Neural cell (in vitro differentiated cells): ENCODE data around the gene FBXL20. TPM values are rescaled to one million over a fixed set of nuclear protein-coding genes. Genes with fewer than 3 reads are reported as not detected.

ENCODE experiments used
- H2AFZ ChIP-seq: fragments of 200-600, 300-800 bp; sonication (generic), shearing (Covaris generic); 2 replicates; pipeline ENCODE4 v1.6.0; 2014; ENCODE audit warnings: low read depth, mild to moderate bottlenecking, antibody characterized with exemption, low read length, moderate library complexity
- H3F3A ChIP-seq: fragments of 200-600 bp; shearing (Covaris generic); 2 replicates; pipeline ENCODE4 v1.6.1; 2016; ENCODE audit warnings: mild to moderate bottlenecking, moderate library complexity, mixed read lengths, antibody characterized with exemption, low read length; ENCODE audit not compliant: insufficient read depth, poor library complexity, severe bottlenecking
- H3K27ac ChIP-seq: fragments of 200-600, 300-800 bp; sonication (generic), shearing (Covaris generic); 2 replicates; pipeline ENCODE4 v1.5.1; 2014; ENCODE audit warnings: mild to moderate bottlenecking, low read length, moderate library complexity
- H3K27me3 ChIP-seq: fragments of 300-800, 200-600 bp; sonication (generic), shearing (Covaris generic); 2 replicates; pipeline ENCODE4 v1.6.0; 2014; ENCODE audit warnings: mild to moderate bottlenecking, low read depth, low read length, moderate library complexity; ENCODE audit not compliant: insufficient read depth
- H3K36me3 ChIP-seq: fragments of 300-800, 200-600 bp; sonication (generic), shearing (Covaris generic); 2 replicates; pipeline ENCODE4 v1.5.1; 2014; ENCODE audit warnings: mild to moderate bottlenecking, antibody characterized with exemption, low read length, moderate library complexity; ENCODE audit not compliant: insufficient read depth
- H3K4me2 ChIP-seq: fragments of 300-800, 200-600 bp; sonication (generic), shearing (Covaris generic); 2 replicates; pipeline ENCODE4 v1.6.0; 2014; ENCODE audit warnings: mild to moderate bottlenecking, low read length
- H3K4me3 ChIP-seq: fragments of 300-800, 200-600 bp; sonication (generic), shearing (Covaris generic); 2 replicates; pipeline ENCODE4 v1.5.1; 2014; ENCODE audit warnings: mild to moderate bottlenecking, low read length, moderate library complexity
- H3K79me2 ChIP-seq: fragments of 200-600 bp; shearing (Covaris generic); replicated peaks from 2 replicates; pipeline ENCODE4 v1.6.0; 2014; ENCODE audit warnings: mild to moderate bottlenecking, low read length, moderate library complexity; ENCODE audit not compliant: insufficient read depth
- H3K9ac ChIP-seq: fragments of 300-800, 200-600 bp; sonication (generic), shearing (Covaris generic); 2 replicates; pipeline ENCODE4 v1.6.1; 2016; ENCODE audit warnings: mild to moderate bottlenecking, low read length, mixed read lengths
- H3K9me2 ChIP-seq: fragments of 200-600 bp; shearing (Covaris generic); 2 replicates; pipeline ENCODE4 v1.6.1; 2016; ENCODE audit warnings: mild to moderate bottlenecking, low read length, mixed read lengths; ENCODE audit not compliant: insufficient read depth
- H3K9me3 ChIP-seq: fragments of 200-600, 300-800 bp; sonication (generic), shearing (Covaris generic); 2 replicates; pipeline ENCODE4 v1.6.1; 2016; ENCODE audit warnings: mild to moderate bottlenecking, mixed run types, low read length, moderate library complexity, mixed read lengths
- H4K20me1 ChIP-seq: fragments of 200-600 bp; shearing (Covaris generic); 2 replicates; pipeline ENCODE4 v1.6.1; 2016; ENCODE audit warnings: mild to moderate bottlenecking, mixed run types; ENCODE audit not compliant: insufficient read depth
- EP300 ChIP-seq: fragments of 450-650 bp; conservative IDR thresholded peaks from 2 replicates; pipeline ENCODE4 v1.6.1; 2014; ENCODE audit warnings: antibody characterized with exemption, mild to moderate bottlenecking, moderate library complexity; ENCODE audit not compliant: poor library complexity, severe bottlenecking
- EZH2 ChIP-seq: fragments of 200-600, 300-800 bp; shearing (Covaris generic), sonication (generic); IDR thresholded peaks from 2 replicates; pipeline ENCODE4 v1.6.1; 2014; ENCODE audit warnings: antibody characterized with exemption, low read length, borderline replicate concordance, mild to moderate bottlenecking; ENCODE audit not compliant: insufficient read depth, poor library complexity, severe bottlenecking
- MXI1 ChIP-seq: fragments of 450-650 bp; conservative IDR thresholded peaks from 2 replicates; pipeline ENCODE4 v1.6.1; 2014; ENCODE audit warnings: antibody characterized with exemption, mild to moderate bottlenecking; ENCODE audit not compliant: poor library complexity, severe bottlenecking
- POLR2AphosphoS5 ChIP-seq: IDR thresholded peaks from 2 replicates; pipeline ENCODE4 v1.6.1; 2012
- RAD21 ChIP-seq: fragments of 450-650 bp; conservative IDR thresholded peaks from 2 replicates; pipeline ENCODE4 v1.6.1; 2014; ENCODE audit warnings: antibody characterized with exemption, mild to moderate bottlenecking, moderate library complexity
- SMC3 ChIP-seq: fragments of 450-650 bp; conservative IDR thresholded peaks from 2 replicates; pipeline ENCODE4 v1.6.1; 2014; ENCODE audit warnings: antibody characterized with exemption, mild to moderate bottlenecking, moderate library complexity; ENCODE audit not compliant: poor library complexity
- TAF1 ChIP-seq: IDR thresholded peaks from 2 replicates; pipeline ENCODE4 v1.6.1; 2012; ENCODE audit warnings: low read depth
- polyA plus RNA-seq: library from polyadenylated mRNA; depleted of rRNA; stranded (reverse); fragments of >200 nt; gene quantifications from 2 replicates; pipeline ENCODE4 v1.2.3, GENCODE V29; 2014
- TF ChIP-seq, protein P1 (sequence below): fragments of 450-650 bp; IDR thresholded peaks from 2 replicates; pipeline ENCODE4 v1.5.1; 2014; ENCODE audit warnings: antibody characterized with exemption, mild to moderate bottlenecking, moderate library complexity; ENCODE audit not compliant: poor library complexity, severe bottlenecking
- TF ChIP-seq, protein P2 (sequence below): IDR thresholded peaks from 2 replicates; pipeline ENCODE4 v1.6.1; 2012; ENCODE audit warnings: borderline replicate concordance

The FBXL20 gene
- polyA plus RNA-seq, 1 donor from 2014 or later: 12.0 TPM

DNA sequence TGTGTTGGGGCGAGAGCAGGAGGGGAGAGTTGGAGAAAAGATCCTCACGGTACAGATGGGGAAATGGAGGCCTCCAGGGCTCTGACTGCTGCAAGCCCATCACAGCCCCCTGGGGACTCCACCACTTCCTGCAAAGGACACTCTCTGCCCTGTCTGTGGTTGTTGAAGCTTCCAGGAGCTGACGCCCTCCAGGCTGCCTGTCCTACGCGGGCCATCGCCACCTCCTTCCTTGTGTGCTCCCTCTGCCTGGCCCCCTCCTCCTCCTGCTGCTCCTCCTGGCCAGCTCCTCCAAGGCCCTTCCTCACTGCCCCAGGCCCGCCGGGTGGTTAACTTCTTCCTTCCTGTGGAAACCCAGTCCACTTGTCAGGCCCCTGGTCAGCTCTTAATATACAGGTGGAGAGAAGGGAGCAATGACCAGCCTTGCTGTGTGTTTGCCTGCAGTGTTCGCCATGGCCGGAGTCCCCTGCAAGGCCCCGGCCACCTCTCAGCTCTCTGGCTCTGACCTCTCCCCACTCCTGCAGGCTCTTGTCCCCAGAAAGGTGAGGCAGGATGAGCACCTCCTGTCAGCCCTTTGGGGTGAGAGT is 157.3 kb downstream of the FBXL20 start:
- no peak for TF ChIP-seq EP300
- TF ChIP-seq RAD21: no peak
- TF ChIP-seq POLR2AphosphoS5: no peak
- TF ChIP-seq EZH2: no peak
- no peak for TF ChIP-seq MXI1
- TF ChIP-seq, protein P1, sequence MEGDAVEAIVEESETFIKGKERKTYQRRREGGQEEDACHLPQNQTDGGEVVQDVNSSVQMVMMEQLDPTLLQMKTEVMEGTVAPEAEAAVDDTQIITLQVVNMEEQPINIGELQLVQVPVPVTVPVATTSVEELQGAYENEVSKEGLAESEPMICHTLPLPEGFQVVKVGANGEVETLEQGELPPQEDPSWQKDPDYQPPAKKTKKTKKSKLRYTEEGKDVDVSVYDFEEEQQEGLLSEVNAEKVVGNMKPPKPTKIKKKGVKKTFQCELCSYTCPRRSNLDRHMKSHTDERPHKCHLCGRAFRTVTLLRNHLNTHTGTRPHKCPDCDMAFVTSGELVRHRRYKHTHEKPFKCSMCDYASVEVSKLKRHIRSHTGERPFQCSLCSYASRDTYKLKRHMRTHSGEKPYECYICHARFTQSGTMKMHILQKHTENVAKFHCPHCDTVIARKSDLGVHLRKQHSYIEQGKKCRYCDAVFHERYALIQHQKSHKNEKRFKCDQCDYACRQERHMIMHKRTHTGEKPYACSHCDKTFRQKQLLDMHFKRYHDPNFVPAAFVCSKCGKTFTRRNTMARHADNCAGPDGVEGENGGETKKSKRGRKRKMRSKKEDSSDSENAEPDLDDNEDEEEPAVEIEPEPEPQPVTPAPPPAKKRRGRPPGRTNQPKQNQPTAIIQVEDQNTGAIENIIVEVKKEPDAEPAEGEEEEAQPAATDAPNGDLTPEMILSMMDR: no peak
- TF ChIP-seq TAF1: no peak
- TF ChIP-seq, protein P2, sequence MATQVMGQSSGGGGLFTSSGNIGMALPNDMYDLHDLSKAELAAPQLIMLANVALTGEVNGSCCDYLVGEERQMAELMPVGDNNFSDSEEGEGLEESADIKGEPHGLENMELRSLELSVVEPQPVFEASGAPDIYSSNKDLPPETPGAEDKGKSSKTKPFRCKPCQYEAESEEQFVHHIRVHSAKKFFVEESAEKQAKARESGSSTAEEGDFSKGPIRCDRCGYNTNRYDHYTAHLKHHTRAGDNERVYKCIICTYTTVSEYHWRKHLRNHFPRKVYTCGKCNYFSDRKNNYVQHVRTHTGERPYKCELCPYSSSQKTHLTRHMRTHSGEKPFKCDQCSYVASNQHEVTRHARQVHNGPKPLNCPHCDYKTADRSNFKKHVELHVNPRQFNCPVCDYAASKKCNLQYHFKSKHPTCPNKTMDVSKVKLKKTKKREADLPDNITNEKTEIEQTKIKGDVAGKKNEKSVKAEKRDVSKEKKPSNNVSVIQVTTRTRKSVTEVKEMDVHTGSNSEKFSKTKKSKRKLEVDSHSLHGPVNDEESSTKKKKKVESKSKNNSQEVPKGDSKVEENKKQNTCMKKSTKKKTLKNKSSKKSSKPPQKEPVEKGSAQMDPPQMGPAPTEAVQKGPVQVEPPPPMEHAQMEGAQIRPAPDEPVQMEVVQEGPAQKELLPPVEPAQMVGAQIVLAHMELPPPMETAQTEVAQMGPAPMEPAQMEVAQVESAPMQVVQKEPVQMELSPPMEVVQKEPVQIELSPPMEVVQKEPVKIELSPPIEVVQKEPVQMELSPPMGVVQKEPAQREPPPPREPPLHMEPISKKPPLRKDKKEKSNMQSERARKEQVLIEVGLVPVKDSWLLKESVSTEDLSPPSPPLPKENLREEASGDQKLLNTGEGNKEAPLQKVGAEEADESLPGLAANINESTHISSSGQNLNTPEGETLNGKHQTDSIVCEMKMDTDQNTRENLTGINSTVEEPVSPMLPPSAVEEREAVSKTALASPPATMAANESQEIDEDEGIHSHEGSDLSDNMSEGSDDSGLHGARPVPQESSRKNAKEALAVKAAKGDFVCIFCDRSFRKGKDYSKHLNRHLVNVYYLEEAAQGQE: no peak
- no peak for TF ChIP-seq SMC3
- H3K4me3 ChIP-seq: no peak overlapping the region
- no peak overlapping the region for H3K27ac ChIP-seq
- no peaks in the 10 kb centered on the region for H3K79me2 ChIP-seq
- no peaks in the 10 kb centered on the region for H3F3A ChIP-seq
- no peak overlapping the region for H3K4me2 ChIP-seq
- H4K20me1 ChIP-seq: no peaks in the 10 kb centered on the region
- no peaks in the 10 kb centered on the region for H3K36me3 ChIP-seq
- no peaks in the 10 kb centered on the region for H3K9me3 ChIP-seq
- H3K27me3 ChIP-seq: no peaks in the 10 kb centered on the region
- H3K9me2 ChIP-seq: no peaks in the 10 kb centered on the region
- no peak overlapping the region for H2AFZ ChIP-seq
- no peak overlapping the region for H3K9ac ChIP-seq

DNA sequence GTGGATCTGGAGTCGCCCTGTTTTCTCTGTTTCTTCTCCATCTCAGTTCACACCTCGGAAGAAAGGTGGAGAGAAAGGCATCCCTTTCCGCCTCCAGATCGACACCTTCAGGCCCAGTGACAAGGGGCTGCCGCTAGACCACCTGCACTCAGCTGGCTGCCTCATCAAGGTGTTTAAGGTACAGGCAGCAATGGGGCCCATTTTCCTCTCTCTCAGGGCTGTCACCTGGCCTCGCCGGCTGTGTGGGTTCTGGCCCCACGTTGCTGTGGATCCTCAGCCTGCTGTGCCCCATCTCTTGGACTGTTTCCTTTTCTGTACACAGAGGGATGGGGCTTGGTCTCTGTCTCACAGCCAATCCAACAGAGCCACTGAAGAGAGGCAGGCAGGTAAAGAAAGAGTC is 158.3 kb downstream of the FBXL20 start:
- Histone ChIP-seq H3K4me2 (no peak overlapping the region), H3K9me2 (no peaks in the 10 kb centered on the region), H4K20me1 (no peaks in the 10 kb centered on the region), H3K9ac (no peak overlapping the region), H3K27me3 (no peaks in the 10 kb centered on the region), H2AFZ (no peak overlapping the region), H3K27ac (no peak overlapping the region), H3F3A (no peaks in the 10 kb centered on the region), H3K9me3 (no peaks in the 10 kb centered on the region), H3K36me3 (no peaks in the 10 kb centered on the region), H3K4me3 (no peak overlapping the region), H3K79me2 (no peaks in the 10 kb centered on the region)
- TF ChIP-seq EP300 (no peak), MXI1 (no peak), RAD21 (no peak), POLR2AphosphoS5 (no peak), TAF1 (no peak), SMC3 (no peak), EZH2 (no peak)
- TF ChIP-seq, protein P2: no peak
- TF ChIP-seq, protein P1: no peak
